ENCODE data around the gene PRKG1.

The PRKG1 gene

GRCh38 chr10:51074238-51075028, at the start of gene PRKG1:
TSS of gene PRKG1 (plus strand) at chr10:51074487.
- DNase-seq (ENCODE audit: low read depth in 2 of 3, low spot score in 2 of 3) = no peak

GRCh38 chr10:51028420-51028819, 45.9 kb upstream of the PRKG1 start:
- DNase-seq (ENCODE audit: low read depth in 2 of 3, low spot score in 2 of 3) = no peak

GRCh38 chr10:51029172-51029641, 45.1 kb upstream of the PRKG1 start:
- no peak for DNase-seq (ENCODE audit: low read depth in 2 of 3, low spot score in 2 of 3)

- DNase-seq (ENCODE audit: low read depth in 2 of 3, low spot score in 2 of 3) = no peak
Observed at GRCh38 chr10:51030480-51030879, 43.8 kb upstream of the PRKG1 start.

GRCh38 chr10:51031950-51032349, 42.3 kb upstream of the PRKG1 start:
- no peak for DNase-seq (ENCODE audit: low read depth in 2 of 3, low spot score in 2 of 3)

GRCh38 chr10:51034769-51035168, 39.5 kb upstream of the PRKG1 start:
- DNase-seq (ENCODE audit: low read depth in 2 of 3, low spot score in 2 of 3) = no peak

GRCh38 chr10:51035344-51035743, 38.9 kb upstream of the PRKG1 start:
- DNase-seq (ENCODE audit: low read depth in 2 of 3, low spot score in 2 of 3) = no peak

GRCh38 chr10:51045871-51046270, 28.4 kb upstream of the PRKG1 start:
- DNase-seq (ENCODE audit: low read depth in 2 of 3, low spot score in 2 of 3) = no peak

GRCh38 chr10:51046654-51047053, 27.6 kb upstream of the PRKG1 start:
- no peak for DNase-seq (ENCODE audit: low read depth in 2 of 3, low spot score in 2 of 3)

- DNase-seq (ENCODE audit: low read depth in 2 of 3, low spot score in 2 of 3) = no peak
Observed at GRCh38 chr10:51047857-51048256, 26.4 kb upstream of the PRKG1 start.

- no peak for DNase-seq (ENCODE audit: low read depth in 2 of 3, low spot score in 2 of 3)
Observed at GRCh38 chr10:51048792-51049191, 25.5 kb upstream of the PRKG1 start.

- no peak for DNase-seq (ENCODE audit: low read depth in 2 of 3, low spot score in 2 of 3)
Observed at GRCh38 chr10:51052163-51052562, 22.1 kb upstream of the PRKG1 start.

GRCh38 chr10:51057925-51058324, 16.4 kb upstream of the PRKG1 start:
- DNase-seq (ENCODE audit: low read depth in 2 of 3, low spot score in 2 of 3) = no peak

GRCh38 chr10:51063166-51063565, 11.1 kb upstream of the PRKG1 start:
- no peak for DNase-seq (ENCODE audit: low read depth in 2 of 3, low spot score in 2 of 3)

GRCh38 chr10:51063659-51064535, 10.4 kb upstream of the PRKG1 start:
- no peak for DNase-seq (ENCODE audit: low read depth in 2 of 3, low spot score in 2 of 3)

- no peak for DNase-seq (ENCODE audit: low read depth in 2 of 3, low spot score in 2 of 3)
Observed at GRCh38 chr10:51066231-51066630, 8.1 kb upstream of the PRKG1 start.

GRCh38 chr10:51072210-51072609, 2.1 kb upstream of the PRKG1 start:
- no peak for DNase-seq (ENCODE audit: low read depth in 2 of 3, low spot score in 2 of 3)

GRCh38 chr10:51072921-51073434, 1.3 kb upstream of the PRKG1 start:
- DNase-seq (ENCODE audit: low read depth in 2 of 3, low spot score in 2 of 3) = no peak

- no peak for DNase-seq (ENCODE audit: low read depth in 2 of 3, low spot score in 2 of 3)
Observed at GRCh38 chr10:51073453-51074237, 642 bp upstream of the PRKG1 start.

GRCh38 chr10:51075043-51075872, 971 bp downstream of the PRKG1 start:
- no peak for DNase-seq (ENCODE audit: low read depth in 2 of 3, low spot score in 2 of 3)
